Mesothelial cell of epicardium (in vitro differentiated cells): ENCODE results near the gene ZCCHC14. TPM values are rescaled to one million over a fixed set of nuclear protein-coding genes. Genes with fewer than 3 reads are reported as not detected.

ENCODE experiments used
- DNase-seq, 2 experiments: peaks; one replicate each; pipeline ENCODE4 v3.0.0; 2021; ENCODE audit warnings: low spot score in 2 of 2; ENCODE audit not compliant: unreplicated experiment in 2 of 2
- H3K27ac Mint-ChIP-seq: 2 replicates; pipeline ENCODE4 v1.8.0; 2021; ENCODE audit warnings: mixed read lengths
- H3K27me3 Mint-ChIP-seq: 2 replicates; pipeline ENCODE4 v1.8.0; 2021; ENCODE audit warnings: low read depth, mixed read lengths
- H3K36me3 Mint-ChIP-seq: 2 replicates; pipeline ENCODE4 v1.8.0; 2021; ENCODE audit warnings: mixed read lengths
- H3K4me1 Mint-ChIP-seq: 2 replicates; pipeline ENCODE4 v1.8.0; 2021; ENCODE audit warnings: mixed read lengths
- H3K4me3 Mint-ChIP-seq: 2 replicates; pipeline ENCODE4 v1.8.0; 2021; ENCODE audit warnings: mild to moderate bottlenecking, moderate library complexity, mixed read lengths
- H3K9me3 Mint-ChIP-seq: 2 replicates; pipeline ENCODE4 v1.8.0; 2021; ENCODE audit warnings: mixed read lengths
- CTCF ChIP-seq: fragments of 200-600 bp; sonication (generic); IDR thresholded peaks from one replicate; pipeline ENCODE4 v1.5.0; 2021; ENCODE audit warnings: antibody characterized with exemption; ENCODE audit not compliant: unreplicated experiment
- total RNA-seq: library from RNA; stranded (reverse); gene quantifications from 3 replicates; pipeline ENCODE4 v1.2.1, GENCODE V29; 2021

The ZCCHC14 gene
- total RNA-seq, 1 donor from 2014 or later: 37.3 TPM

- H3K9me3 Mint-ChIP-seq: no peaks in the 10 kb centered on the region
Measured at GRCh38 chr16:87409781-87410180, 83.0 kb downstream of the ZCCHC14 start.

DNA sequence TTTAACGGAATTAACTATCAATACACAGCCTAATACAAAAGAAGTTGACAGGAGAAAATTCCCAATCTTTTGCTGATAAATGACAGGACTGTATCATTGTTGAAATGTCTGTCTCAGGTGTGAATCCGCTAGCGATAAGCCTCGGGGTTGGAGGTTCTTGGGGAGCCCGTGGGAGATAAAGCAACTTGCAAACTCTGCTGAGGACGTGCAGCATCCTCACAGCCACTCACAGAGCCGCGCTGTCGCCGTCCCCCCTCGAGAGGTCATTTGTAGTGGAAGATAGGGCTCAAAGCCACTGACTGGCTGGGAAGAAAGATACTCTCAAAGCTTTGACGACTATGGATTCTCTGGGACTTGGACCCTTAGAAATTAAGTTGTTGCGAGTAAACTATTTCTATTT, 83.7 kb downstream of the ZCCHC14 start:
- H3K27me3 Mint-ChIP-seq: no peaks in the 10 kb centered on the region
- DNase-seq: no peak
- no peaks in the 10 kb centered on the region for H3K9me3 Mint-ChIP-seq
- peak overlapping the region; percentile 16 for H3K27ac Mint-ChIP-seq
- H3K36me3 Mint-ChIP-seq: peaks cover 28% of the 10 kb centered on the region
- no peak overlapping the region for H3K4me3 Mint-ChIP-seq
- TF ChIP-seq CTCF: no peak
- no peaks in the 10 kb centered on the region for H3K4me1 Mint-ChIP-seq

More at GRCh38 chr16:87409781-87410180, 83.0 kb downstream of the ZCCHC14 start:
- no peak for DNase-seq
- Mint-ChIP-seq H3K4me1 (no peaks in the 10 kb centered on the region), H3K27ac (no peak overlapping the region), H3K4me3 (no peak overlapping the region), H3K36me3 (peaks cover 28% of the 10 kb centered on the region), H3K27me3 (no peaks in the 10 kb centered on the region)
- no peak for TF ChIP-seq CTCF

- H3K9me3 Mint-ChIP-seq: no peaks in the 10 kb centered on the region
- no peaks in the 10 kb centered on the region for H3K27me3 Mint-ChIP-seq
- no peak overlapping the region for H3K27ac Mint-ChIP-seq
- H3K4me3 Mint-ChIP-seq: no peak overlapping the region
- no peak for TF ChIP-seq CTCF
- H3K4me1 Mint-ChIP-seq: no peaks in the 10 kb centered on the region
- DNase-seq: no peak
- H3K36me3 Mint-ChIP-seq: peaks cover 31% of the 10 kb centered on the region
Measured at GRCh38 chr16:87407511-87408112, 85.2 kb downstream of the ZCCHC14 start.

DNA sequence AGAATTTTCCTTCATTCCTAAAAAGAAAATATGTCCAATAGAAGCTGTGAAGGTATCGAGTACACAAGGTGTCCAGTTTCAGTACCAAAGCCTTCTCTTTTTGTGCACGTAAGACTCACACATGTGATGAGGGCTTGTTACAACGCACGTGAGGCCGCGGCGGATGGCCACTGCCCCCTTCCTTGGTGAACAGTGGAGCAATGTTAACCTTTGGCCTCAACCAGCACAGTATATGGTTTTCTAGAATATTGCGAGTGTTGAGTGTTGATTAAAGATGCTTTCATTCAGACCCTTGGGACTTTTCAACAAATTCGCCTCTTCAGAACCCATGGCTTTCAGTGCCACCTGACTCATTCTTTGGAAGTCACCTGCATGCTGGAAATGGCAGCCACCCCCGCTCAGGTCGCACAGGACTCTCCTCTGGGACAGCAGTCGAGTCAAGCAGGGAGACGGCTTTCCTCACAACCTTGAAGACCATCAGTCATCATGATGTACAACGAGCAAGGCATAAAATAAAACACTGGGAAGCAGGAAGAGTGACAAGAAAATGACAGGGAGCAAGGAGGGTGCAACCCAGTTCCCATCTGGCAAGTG, 86.2 kb downstream of the ZCCHC14 start:
- Mint-ChIP-seq H3K4me1 (no peaks in the 10 kb centered on the region), H3K27ac (no peak overlapping the region), H3K9me3 (no peaks in the 10 kb centered on the region), H3K4me3 (no peak overlapping the region), H3K27me3 (no peaks in the 10 kb centered on the region), H3K36me3 (peaks cover 29% of the 10 kb centered on the region)
- TF ChIP-seq CTCF: no peak
- DNase-seq: no peak

- Mint-ChIP-seq H3K36me3 (peaks cover 26% of the 10 kb centered on the region), H3K27ac (no peak overlapping the region), H3K4me1 (no peaks in the 10 kb centered on the region), H3K27me3 (no peaks in the 10 kb centered on the region), H3K4me3 (no peak overlapping the region), H3K9me3 (no peaks in the 10 kb centered on the region)
- no peak for TF ChIP-seq CTCF
- DNase-seq: no peak
Measured at GRCh38 chr16:87404764-87405625, 87.8 kb downstream of the ZCCHC14 start.
